Activated CD4-positive, CD25-positive, alpha-beta regulatory T cell (primary cell): ENCODE data around the gene SUCLG1.
"Not testable (repeated sequence)": the region's sequence is repeated elsewhere in the genome, so short reads cannot be mapped to it uniquely, and the experiment has no call there.

Experiments
- DNase-seq, 4 experiments: peaks; one replicate each; lab custom pipeline; 2025; lab: John Stamatoyannopoulos, UW

Gene SUCLG1

DNA sequence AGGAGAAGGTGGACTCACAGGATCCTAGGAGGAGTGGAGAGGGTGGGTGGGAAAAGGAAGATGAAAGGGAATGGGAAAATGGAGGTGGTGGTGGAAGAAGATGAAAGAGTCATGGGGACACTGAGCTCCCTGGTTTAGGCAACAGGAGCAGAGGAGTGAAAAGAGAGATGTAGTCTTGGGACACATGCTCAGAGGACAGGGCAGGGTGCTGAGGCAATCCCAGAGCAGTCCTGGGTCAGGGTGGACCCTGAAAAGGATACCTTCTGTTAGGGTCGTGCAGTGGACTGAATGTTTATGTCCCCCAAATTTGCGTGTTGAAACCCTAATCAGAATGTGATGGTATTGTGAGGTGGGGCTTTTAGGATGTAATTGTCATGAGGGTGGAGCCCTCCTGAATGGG lies 37.9 kb downstream of the SUCLG1 start:
- no peak for DNase-seq

DNA sequence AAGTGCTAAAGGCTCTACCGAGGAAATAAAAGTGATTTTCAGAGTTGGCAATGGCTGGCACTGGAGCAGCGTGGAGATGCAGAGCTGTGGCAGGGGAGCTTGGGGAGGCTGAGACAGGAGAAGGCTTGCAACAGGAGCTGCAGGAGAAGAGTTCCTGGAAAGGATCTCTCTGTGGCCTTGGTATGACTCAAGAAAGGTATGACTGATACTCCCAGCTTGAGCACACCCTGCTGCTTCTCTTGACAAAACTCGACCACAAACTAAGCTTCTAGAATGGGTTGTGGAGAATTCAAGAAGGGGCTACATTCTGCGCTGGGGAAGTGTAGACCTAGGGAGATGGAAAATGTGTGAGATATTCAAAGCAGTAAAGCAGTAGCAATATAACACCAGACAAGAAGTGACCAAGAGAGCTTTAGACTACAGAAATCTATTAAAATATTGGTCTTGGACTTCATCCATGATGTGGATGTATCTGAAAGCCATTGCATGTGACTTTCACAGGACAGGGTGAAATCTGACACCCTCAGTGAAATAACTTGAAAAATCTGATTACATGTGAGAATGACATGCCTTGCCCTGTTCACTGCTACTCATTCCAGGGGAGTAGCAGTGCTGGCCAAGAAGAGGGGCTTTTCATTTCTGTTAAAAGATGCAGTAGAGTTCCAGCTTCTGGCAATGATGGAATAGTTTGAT lies 41.5 kb downstream of the SUCLG1 start:
- no peak for DNase-seq

DNA sequence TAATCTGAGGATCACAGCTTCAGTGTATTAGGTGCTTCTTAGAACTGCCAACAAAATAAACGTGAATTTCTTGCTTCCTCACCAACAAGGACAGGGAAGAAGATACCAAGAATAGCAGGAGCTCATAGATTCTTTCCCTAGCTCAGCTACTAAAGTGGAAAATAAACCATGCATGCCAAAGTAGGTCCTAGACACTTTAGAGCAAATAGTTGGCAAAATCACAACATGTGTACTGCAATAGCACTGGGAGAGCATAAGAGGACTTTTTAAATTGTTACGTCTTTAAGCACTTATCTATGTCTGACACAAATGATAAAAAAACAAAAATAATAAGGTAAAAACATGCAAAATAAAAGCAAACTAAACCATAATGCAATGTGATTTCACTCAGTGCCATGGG lies 49.5 kb downstream of the SUCLG1 start:
- DNase-seq: no peak

DNA sequence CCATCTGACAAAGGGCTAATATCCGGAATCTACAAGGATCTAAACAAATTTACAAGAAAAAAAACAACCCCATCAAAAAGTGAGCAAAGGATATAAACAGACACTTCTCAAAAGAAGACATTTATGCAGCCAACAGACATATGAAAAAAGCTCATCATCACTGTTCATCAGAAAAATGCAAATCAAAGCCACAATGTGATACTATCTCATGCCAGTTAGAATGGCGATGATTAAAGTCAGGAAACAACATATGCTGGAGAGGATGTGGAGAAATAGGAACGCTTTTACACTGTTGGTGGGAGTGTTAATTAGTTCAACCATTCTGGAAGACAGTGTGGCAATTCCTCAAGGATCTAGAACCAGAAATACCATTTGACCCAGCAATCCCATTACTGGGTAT lies 57.0 kb downstream of the SUCLG1 start:
- DNase-seq: not testable (repeated sequence)

DNA sequence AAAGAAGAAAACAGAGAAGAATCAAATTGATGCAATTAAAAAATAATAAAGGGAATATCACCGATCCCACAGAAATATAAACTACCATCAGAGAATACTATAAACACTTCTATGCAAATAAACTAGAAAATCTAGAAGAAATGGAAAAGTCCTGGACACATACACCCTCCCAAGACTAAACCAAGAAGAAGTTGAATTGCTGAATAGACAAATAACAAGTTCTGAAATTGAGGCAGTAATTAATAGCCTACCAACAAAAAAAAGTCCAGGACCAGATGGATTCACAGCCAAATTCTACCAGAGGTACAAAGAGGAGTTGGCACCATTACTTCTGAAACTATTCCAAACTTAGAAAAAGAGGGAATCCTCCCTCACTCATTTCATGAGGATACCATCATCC lies 59.2 kb downstream of the SUCLG1 start:
- not testable (repeated sequence) for DNase-seq

DNA sequence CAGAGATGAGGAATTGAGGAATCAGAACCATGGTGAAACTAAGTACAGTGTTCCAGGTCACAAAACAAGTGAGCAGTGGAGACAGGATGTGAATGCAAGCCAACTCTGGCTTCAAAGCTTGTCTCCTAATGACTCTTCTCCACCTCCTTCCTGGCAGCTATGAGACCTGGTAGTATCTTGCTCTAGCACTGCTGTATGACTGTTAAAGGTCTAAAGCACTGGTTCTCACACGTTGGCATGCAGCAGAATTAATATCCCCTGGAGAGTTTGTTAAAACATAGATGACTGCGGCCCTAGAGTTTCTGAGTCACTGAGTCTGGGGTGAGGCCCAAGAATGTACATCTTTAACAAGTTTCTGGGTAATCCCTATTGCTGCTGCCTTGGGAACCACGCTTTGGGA lies 63.3 kb downstream of the SUCLG1 start:
- DNase-seq: no peak

DNA sequence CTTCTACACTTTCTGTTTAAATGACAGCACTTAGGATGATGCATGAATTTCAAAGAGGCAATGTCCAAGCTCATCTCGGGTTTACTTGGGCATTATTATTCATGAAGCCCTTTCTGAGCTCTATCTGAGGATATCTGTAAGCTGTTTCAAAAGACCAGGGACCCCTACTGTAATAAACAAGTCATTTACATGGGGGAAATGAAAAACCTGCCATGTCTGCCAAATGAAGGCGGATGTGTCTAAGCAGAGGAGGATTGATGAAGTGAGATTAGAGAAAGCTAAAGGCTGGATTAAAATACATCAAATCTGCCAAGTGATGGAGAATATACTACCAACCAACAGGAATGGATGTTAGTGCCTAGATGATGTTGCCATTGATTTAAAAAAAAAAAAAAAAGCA lies 64.5 kb downstream of the SUCLG1 start:
- no peak for DNase-seq

DNA sequence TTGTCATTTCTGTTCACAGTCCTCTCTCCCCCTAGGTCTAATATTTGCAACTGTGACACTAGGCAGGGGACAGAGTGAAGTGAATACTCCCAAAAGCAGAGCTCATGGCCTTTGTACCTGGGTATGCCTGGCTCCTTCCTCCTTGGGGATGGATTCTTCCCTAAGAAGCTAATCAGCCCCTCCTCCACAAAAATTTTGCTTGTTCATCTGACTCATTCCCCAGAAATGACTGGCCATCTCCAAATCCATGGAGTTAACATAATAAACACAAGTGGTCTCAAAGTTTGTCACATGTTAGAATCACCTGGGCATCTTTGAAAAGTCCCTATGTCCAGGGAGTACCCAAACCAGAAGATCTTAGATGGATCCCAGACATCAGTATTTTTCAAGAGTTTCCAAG lies 65.3 kb downstream of the SUCLG1 start:
- no peak for DNase-seq

DNA sequence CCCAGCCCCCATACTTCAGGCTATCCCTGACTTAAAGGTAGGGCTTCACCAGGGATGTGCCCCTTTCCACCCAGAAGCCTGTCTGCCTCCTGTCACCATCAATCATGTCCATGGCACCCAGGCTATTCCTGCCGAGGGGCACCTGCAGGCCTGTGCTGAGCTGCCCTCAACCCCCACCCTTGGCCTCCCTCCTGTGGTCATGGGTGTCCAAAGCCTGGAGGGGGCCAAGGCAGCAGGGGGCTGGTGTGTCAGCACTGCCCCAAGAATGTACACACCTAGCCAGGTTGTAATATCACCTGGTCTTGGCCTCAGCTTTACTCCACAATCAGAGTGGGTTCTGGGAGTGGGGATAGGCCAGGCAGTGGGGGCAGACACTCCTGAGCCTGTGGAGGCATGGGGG lies 69.3 kb downstream of the SUCLG1 start:
- no peak for DNase-seq

DNA sequence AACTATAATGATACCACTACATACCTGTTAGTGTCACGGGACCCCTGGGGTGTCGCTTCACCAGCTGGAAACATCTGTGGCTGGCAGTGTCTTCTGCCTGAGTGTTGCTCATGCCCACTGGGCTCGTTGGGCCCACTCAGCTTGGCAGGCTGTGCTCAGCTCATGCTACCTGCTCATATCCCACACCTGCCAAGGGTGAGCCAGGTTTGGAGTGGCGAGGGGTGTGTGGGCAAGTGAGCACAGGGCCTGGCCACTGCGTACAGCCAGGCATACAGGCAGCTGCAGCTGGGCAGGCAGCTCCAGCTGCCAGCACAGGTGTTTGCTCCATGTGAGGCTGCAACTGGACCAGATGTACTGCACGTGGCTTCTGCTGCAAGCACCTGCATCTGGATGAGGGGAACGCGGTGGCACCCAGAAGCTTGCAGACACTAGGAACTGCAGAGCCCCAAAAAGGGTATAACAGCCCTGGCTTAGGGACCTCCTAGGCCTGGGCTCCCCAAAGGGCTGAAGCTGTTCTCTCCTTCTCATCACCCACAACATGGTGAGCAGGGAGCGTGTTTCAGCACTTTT lies 70.1 kb downstream of the SUCLG1 start:
- no peak for DNase-seq

DNA sequence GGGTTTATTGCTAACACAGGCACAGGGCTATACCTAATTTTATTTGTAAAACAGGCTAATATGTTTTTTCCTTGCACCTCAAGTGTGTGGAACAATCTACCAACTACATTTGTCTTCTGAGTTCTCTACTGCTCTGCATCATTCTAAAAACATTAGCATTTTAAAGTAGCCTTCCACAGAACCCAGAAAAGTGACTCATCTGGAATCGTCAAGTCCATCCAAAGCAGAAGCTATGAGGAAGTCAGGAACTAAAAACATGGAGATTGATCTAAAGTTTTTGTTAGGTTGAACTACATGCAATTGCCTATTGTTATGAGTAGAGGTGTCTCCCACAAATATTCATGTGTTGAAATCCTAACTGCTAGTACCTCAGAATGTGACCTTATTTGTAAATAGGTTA lies 70.9 kb downstream of the SUCLG1 start:
- DNase-seq: no peak

DNA sequence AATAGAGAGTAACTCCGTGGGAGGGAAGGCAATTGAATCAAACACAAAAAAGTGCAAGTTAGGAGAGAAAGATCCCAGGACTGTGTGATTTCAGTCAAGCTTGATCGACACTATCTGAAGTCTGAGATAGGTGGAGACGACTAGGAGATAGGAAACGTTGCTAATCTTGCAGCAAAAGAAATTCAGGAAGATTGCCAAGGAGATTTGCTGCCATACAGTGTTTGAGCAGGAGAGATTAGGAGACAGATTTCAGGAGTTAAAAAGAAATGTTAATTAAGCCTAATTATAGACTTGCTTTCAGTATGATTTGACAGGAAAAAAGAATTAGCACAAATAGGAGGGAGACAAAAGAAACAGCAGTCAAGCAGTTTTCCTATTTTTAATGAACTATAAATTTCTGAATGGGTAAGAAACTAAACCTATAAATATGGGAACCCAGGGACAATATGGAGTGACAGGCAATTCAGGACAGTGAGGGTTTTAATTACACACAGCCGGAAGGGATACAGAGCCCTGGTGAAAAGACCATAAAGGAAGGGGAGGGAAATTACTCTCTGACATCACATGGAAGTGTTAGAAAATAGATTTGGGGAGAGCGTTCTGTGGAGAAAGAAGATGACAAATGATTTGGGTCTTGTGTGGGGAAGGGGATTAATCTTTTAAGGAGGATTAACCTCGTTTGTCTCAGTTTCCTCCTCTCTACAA lies 72.6 kb downstream of the SUCLG1 start:
- no peak for DNase-seq

DNA sequence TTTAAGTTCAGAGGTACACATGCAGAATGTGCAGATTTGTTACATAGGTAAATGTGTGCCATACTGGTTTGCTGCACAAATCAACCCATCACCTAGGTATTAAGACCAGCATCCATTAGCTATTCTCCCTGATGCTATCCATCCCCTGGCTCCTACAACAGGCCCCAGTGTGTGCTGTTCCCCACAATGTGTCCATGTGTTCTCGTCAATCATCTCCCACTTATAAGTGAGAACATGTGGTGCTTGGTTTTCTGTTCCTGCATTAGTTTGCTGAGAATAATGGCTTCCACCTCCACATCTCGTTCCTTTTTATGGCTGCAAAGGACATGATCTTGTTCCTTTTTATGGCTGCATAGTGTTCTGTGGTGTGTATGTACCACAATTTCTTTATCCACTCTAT lies 75.8 kb downstream of the SUCLG1 start:
- DNase-seq: no peak

DNA sequence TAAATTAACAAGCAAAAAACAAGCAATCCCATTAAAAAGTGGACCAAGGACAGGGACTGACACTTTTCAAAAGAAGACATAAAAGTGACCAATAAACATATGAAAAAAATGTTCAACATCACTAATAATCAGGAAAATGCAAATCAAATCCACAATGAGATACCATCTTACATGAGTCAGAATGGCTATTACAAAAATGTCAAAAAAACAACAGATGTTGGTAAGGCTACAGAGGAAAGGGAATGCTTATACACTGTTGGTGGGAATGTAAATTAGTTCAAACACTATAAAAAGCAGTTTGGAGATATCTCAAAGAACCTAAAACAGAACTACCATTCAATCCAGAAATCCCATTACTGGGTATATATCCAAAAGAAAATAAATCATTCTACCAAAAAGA lies 78.2 kb downstream of the SUCLG1 start:
- no peak for DNase-seq

DNA sequence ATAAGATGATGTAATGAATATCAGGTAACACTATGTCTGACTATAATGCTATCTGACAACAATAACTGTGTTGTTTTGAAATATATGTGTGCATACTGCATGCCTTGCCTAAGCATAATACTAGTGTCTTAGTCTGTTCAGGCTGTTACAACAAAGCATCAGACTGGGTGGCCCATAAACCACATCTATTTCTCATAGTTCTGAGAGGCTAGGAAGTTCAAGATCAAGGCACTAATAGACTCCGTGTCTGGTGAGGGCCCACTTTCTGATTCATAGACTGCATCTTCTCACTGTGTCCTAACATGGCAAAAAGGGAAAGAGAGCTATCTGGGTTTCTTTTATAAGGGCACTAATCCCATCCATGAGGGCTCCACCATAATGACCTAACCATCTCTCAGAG lies 80.1 kb downstream of the SUCLG1 start:
- DNase-seq: no peak

DNA sequence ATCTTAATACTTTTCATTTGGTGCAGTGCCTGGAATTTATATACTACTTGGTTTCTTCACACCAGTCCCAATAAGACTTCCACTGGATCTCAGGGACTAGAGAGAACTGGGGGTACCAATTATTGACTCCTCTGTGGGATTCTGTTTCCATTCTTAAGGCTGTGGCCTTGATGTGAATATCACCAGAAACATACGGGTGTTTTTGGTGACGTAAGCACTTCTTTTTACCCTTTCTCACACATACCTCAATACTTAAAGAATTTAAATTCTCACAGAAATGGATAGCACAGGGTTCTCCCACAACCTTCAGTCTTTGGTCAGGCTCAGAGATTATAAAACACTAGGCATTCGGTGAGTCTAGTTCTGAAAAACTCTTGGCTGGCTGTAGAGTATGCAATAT lies 84.1 kb downstream of the SUCLG1 start:
- DNase-seq: no peak

DNA sequence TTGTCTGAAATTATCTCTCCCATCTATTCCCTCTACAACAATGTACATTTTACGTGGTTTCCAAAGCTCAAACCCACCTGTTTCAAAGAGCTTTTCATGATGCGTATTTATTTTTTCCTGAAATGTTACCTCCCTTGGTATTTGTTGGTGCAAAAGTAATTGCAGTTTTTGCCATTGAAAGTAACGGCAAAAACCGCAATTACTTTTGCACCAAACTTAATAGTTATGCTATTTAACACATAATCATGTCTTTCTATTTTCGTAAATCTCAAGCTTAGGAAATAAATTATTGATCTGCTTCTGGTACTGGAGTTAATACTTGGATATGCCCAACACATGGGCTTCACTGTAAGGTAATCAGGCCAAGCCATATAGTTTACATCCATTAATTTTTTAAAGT lies 85.2 kb downstream of the SUCLG1 start:
- DNase-seq: no peak
